HepG2 (cell line): ENCODE measurements around the gene BHLHE23. TPM values are rescaled to one million over a fixed set of nuclear protein-coding genes. Genes with fewer than 3 reads are reported as not detected.
"Not testable (repeated sequence)": the region's sequence is repeated elsewhere in the genome, so short reads cannot be mapped to it uniquely, and the experiment has no call there.

Experiments used
- ATAC-seq: fragments of 200-7000 bp; cut with Tn5 transposase; 3 replicates; pipeline ENCODE4 v1.9.1; 2020; ENCODE audit warnings: mild to moderate bottlenecking, moderate library complexity
- BruUV-seq: library from RNA; stranded (reverse); fragments of 400-500 nt; replicated peaks from 2 replicates; lab custom pipeline; 2021; lab: Mats Ljungman, UMichigan
- CTCF ChIA-PET: fragments of 300-600 bp; formaldehyde crosslinking; extraction: SDS; loops from one replicate; lab custom pipeline; 2021; ENCODE audit warnings: low total read pairs, inconsistent platforms, low intra/inter-chr PET ratio; lab: Yijun Ruan, JAX
- POLR2A ChIA-PET: fragments of 350-600 bp; sonication (Branson Sonifier 250); formaldehyde crosslinking; loops from one replicate; lab custom pipeline; 2020; ENCODE audit warnings: antibody characterized with exemption, inconsistent platforms; lab: Yijun Ruan, JAX
- DNase-seq: peaks from one replicate; pipeline ENCODE4 v3.0.0-alpha.2; 2015; ENCODE audit warnings: low spot score
- FAIRE-seq: peaks from 3 replicates; lab custom pipeline; 2011; peaks lifted over from hg19 to GRCh38; lab: Jason Lieb, UNC
- H2AFZ ChIP-seq: one replicate; pipeline ENCODE4 v1.6.1; 2011; ENCODE audit warnings: low read length, inconsistent platforms
- H3K27ac ChIP-seq: fragments of 300-600 bp; 3 replicates; pipeline ENCODE4 v1.8.0; 2011; ENCODE audit warnings: mixed run types, mild to moderate bottlenecking, mixed read lengths, low read length, inconsistent platforms; ENCODE audit not compliant: insufficient read depth; ENCODE audit errors: extremely low read length
- H3K27me3 ChIP-seq, 2 experiments: fragments of 200-600 bp in 1 of 2; 2 replicates in 1 of 2; 3 replicates in 1 of 2; pipeline versions ENCODE4 v1.6.0 to v1.8.0; 2011; ENCODE audit warnings: low read length in 2 of 2, mild to moderate bottlenecking in 2 of 2, moderate library complexity in 2 of 2, inconsistent platforms in 1 of 2; ENCODE audit not compliant: insufficient read depth in 2 of 2, control insufficient read depth in 1 of 2
- H3K36me3 ChIP-seq, 2 experiments: fragments of 200-600 bp in 1 of 2; replicated peaks in 1 of 2; 2 replicates in 1 of 2; 3 replicates in 1 of 2; pipeline versions ENCODE4 v1.5.1 to v1.8.0; 2011; ENCODE audit warnings: low read length in 2 of 2, inconsistent platforms in 1 of 2; ENCODE audit not compliant: insufficient read depth in 2 of 2, control insufficient read depth in 1 of 2
- H3K4me1 ChIP-seq: 2 replicates; pipeline ENCODE4 v1.5.1; 2012; ENCODE audit warnings: low read length, inconsistent platforms; ENCODE audit not compliant: insufficient read depth
- H3K4me2 ChIP-seq: 2 replicates; pipeline ENCODE4 v1.6.0; 2011; ENCODE audit warnings: low read depth, low read length, inconsistent platforms
- H3K4me3 ChIP-seq, 3 experiments: fragments of 200-600 bp in 1 of 3; sonication (generic), shearing (Covaris generic) in 1 of 3; replicated peaks in 1 of 3; 2 replicates each; pipeline ENCODE4 v1.5.1; 2011 to 2016; ENCODE audit warnings: low read length in 3 of 3, inconsistent platforms in 2 of 3, low read depth in 2 of 3, mild to moderate bottlenecking in 2 of 3, control low read depth in 1 of 3, mixed read lengths in 1 of 3; ENCODE audit not compliant: insufficient read depth in 1 of 3
- H3K79me2 ChIP-seq: one replicate; pipeline ENCODE4 v1.6.1; 2011; ENCODE audit warnings: low read length, inconsistent platforms; ENCODE audit not compliant: insufficient read depth
- H3K9ac ChIP-seq: 2 replicates; pipeline ENCODE4 v1.6.0; 2011; ENCODE audit warnings: mild to moderate bottlenecking, low read depth, low read length, inconsistent platforms; ENCODE audit not compliant: insufficient read depth
- H3K9me3 ChIP-seq: 2 replicates; pipeline ENCODE4 v1.5.1; 2012; ENCODE audit warnings: mild to moderate bottlenecking, low read length
- H4K20me1 ChIP-seq: 2 replicates; pipeline ENCODE4 v1.6.0; 2011; ENCODE audit warnings: inconsistent platforms, mild to moderate bottlenecking, low read length, moderate library complexity; ENCODE audit not compliant: insufficient read depth
- AGO2 ChIP-seq: fragments of 200-400 bp; formaldehyde crosslinking; optimal IDR thresholded peaks from 2 replicates; pipeline ENCODE3; 2017; ENCODE audit warnings: mild to moderate bottlenecking, low read depth, low read length, moderate library complexity
- HNRNPL ChIP-seq: fragments of 200-400 bp; formaldehyde crosslinking; IDR thresholded peaks from 2 replicates; pipeline ENCODE4 v1.6.1; 2017; ENCODE audit warnings: mild to moderate bottlenecking, low read depth, low read length
- NFYC ChIP-seq: IDR thresholded peaks from 2 replicates; pipeline ENCODE4 v1.6.1; 2016; ENCODE audit warnings: missing genetic modification reagents, missing compliant biosample characterization
- POLR2A ChIP-seq, 2 experiments: IDR thresholded peaks; 2 replicates each; pipeline ENCODE4 v1.6.1; 2011; ENCODE audit warnings: low read depth in 2 of 2, low read length in 2 of 2, mild to moderate bottlenecking in 1 of 2, moderate library complexity in 1 of 2; ENCODE audit not compliant: insufficient read depth in 1 of 2
- POLR2G ChIP-seq: fragments of 200-400 bp; formaldehyde crosslinking; IDR thresholded peaks from 2 replicates; pipeline ENCODE4 v1.6.1; 2018; ENCODE audit warnings: mild to moderate bottlenecking, low read depth, low read length, moderate library complexity
- RBFOX2 ChIP-seq: fragments of 200-400 bp; formaldehyde crosslinking; IDR thresholded peaks from 2 replicates; pipeline ENCODE4 v1.6.1; 2017; ENCODE audit warnings: low read depth, mild to moderate bottlenecking, low read length
- ZFX ChIP-seq: sonication (generic); formaldehyde crosslinking; IDR thresholded peaks from 2 replicates; pipeline ENCODE4 v1.4.0; 2020; ENCODE audit warnings: mild to moderate bottlenecking, low read depth, missing genetic modification reagents, moderate library complexity
- ZNF253 ChIP-seq: sonication (generic); formaldehyde crosslinking; IDR thresholded peaks from 2 replicates; pipeline ENCODE4 v1.8.0; 2022; ENCODE audit warnings: mild to moderate bottlenecking, missing genetic modification reagents, borderline replicate concordance
- ZNF687 ChIP-seq: sonication (generic); formaldehyde crosslinking; IDR thresholded peaks from 2 replicates; pipeline ENCODE4 v1.5.1; 2020; ENCODE audit warnings: mild to moderate bottlenecking, missing genetic modification reagents, moderate library complexity
- ZNF746 ChIP-seq: sonication (generic); formaldehyde crosslinking; IDR thresholded peaks from 2 replicates; pipeline ENCODE4 v1.8.0; 2022; ENCODE audit warnings: mild to moderate bottlenecking, missing genetic modification reagents
- WGBS: methylation state at CpG from one replicate; pipeline ENCODE4 v1.1.6; 2017; ENCODE audit warnings: low lambda C conversion rate; 5-methylcytosine and 5-hydroxymethylcytosine counted together
- in situ Hi-C: cut with HindIII; loops from 2 replicates; pipeline ENCODE4 v1.10.0; 2017; ENCODE audit warnings: low pct_unique_long_range_greater_than_20kb; ENCODE audit not compliant: extremely low pct_ligation_motif_present
- intact Hi-C: fragments of 100-400 bp; cut with micrococcal nuclease; formaldehyde crosslinking; loops from one replicate; pipeline ENCODE4 v1.10.0; 2022; ENCODE audit not compliant: unreplicated experiment
- polyA plus RNA-seq, 8 experiments: library from polyadenylated mRNA; depleted of rRNA in 3 of 8; stranded (reverse) in 7 of 8; unstranded in 1 of 8; fragments of >200 nt; fragmentation: Illumina TruSeq in 4 of 8; extraction: Trizol in 4 of 8; gene quantifications; 2 replicates each; pipeline versions ENCODE4 v1.2.1 to v1.2.3, GENCODE V29; 2011 to 2016; ENCODE audit warnings: low read depth in 4 of 8, missing spikeins in 1 of 8, mixed read lengths in 1 of 8; ENCODE audit not compliant: insufficient read depth in 1 of 8
- total RNA-seq, 5 experiments: library from RNA; depleted of rRNA; stranded (reverse); fragments of >200 nt; fragmentation: Illumina TruSeq; extraction: Trizol; gene quantifications; 2 replicates each; pipeline ENCODE4 v1.2.3, GENCODE V29; 2016; ENCODE audit warnings: low read depth in 1 of 5
- TF ChIP-seq, protein P1 (sequence below): sonication (generic); formaldehyde crosslinking; IDR thresholded peaks from 2 replicates; pipeline ENCODE4 v1.8.0; 2023; ENCODE audit warnings: mild to moderate bottlenecking, missing genetic modification reagents
- TF ChIP-seq, protein P2 (sequence below): sonication (generic); formaldehyde crosslinking; IDR thresholded peaks from 2 replicates; pipeline ENCODE4 v1.5.0; 2020; ENCODE audit warnings: mild to moderate bottlenecking, missing genetic modification reagents, moderate library complexity

Gene BHLHE23
- total and polyA plus RNA-seq, 2 of the 13 experiments (the other 11 are each of a cell fraction or from before 2014, with no cell fraction given), result not detected

DNA sequence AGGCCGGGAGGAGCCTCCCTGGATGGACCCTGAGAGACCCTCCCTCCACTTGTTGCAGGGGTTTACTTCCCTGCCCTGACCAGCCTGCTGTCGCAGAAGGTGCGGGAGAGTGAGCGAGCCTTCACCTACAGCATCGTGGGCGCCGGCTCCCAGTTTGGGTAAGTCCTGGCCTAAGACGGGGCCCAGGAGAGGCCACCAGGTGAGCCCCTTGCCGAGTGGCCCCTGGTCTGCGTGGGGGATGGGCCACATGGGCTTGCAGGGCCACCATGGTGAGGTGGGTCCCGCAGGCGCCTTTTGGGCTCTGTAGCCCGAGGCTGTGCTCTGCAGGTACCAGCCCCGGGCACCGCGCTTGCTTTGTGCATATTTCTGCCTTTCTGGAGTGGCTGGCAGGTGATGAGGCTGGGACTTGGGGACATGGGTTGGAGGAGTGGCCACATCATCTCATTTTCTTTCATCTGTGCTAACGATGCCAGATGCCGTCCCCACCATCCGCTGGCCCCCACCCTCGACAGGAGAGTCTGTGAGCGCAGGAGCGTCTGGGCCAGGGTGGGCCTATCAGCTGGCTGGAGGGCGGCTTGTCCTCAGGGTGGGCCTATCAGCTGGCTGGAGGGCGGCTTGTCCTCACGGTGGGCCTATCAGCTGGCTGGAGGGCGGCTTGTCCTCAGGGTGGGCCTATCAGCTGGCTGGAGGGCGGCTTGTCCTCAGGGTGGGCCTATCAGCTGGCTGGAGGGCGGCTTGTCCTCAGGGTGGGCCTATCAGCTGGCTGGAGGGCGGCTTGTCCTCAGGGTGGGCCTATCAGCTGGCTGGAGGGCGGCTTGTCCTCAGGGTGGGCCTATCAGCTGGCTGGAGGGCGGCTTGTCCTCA lies 46.1 kb downstream of the BHLHE23 start:
- CTCF ChIA-PET, BruUV-seq, H3K27me3 ChIP-seq, H3K9ac ChIP-seq, FAIRE-seq, H3K4me3 ChIP-seq, H3K9me3 ChIP-seq, ATAC-seq, in situ Hi-C loops, H2AFZ ChIP-seq, H3K27ac ChIP-seq, H3K4me2 ChIP-seq, intact Hi-C loops, DNase-seq: not testable (repeated sequence)
- POLR2A ChIA-PET, result interaction anchor here (0.9 to 1.0 kb wide), 2 partner anchors 10 to 12 kb away, joined by 3 to 4 read pairs; no protein-coding TSS in a partner anchor
- Histone ChIP-seq H3K79me2 (peaks cover 22% of the 10 kb centered on the region), H3K4me1 (peaks cover 24% of the 10 kb centered on the region), H3K36me3 (peaks cover 79 to 95% of the 10 kb centered on the region in 2 experiments), H4K20me1 (peaks cover 77% of the 10 kb centered on the region)
- TF ChIP-seq NFYC (CRISPR knock-in tag), result 0 out of 2 replicates have a peak, but pooled peaks have one; percentile 14
- 0 out of 4 replicates have a peak, but pooled peaks of 1 of the 2 experiments have one; percentile 4 for TF ChIP-seq POLR2A (IDR thresholded peaks at IDR 0.05; ENCODE audit: insufficient read depth in 1 of 2, low read depth in 2 of 2, low read length in 2 of 2)
- TF ChIP-seq, protein P1, sequence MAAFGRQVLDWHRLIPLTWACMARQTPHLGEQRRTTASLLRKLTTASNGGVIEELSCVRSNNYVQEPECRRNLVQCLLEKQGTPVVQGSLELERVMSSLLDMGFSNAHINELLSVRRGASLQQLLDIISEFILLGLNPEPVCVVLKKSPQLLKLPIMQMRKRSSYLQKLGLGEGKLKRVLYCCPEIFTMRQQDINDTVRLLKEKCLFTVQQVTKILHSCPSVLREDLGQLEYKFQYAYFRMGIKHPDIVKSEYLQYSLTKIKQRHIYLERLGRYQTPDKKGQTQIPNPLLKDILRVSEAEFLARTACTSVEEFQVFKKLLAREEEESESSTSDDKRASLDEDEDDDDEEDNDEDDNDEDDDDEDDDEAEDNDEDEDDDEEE, result 0 out of 2 replicates have a peak, but pooled peaks have one; percentile 25
- peak; percentile 76 for TF ChIP-seq RBFOX2
- 0 out of 2 replicates have a peak, but pooled peaks have one; percentile 49 for TF ChIP-seq ZNF746 (CRISPR knock-in tag)
- 0 out of 2 replicates have a peak, but pooled peaks have one; percentile 55 for TF ChIP-seq ZNF253 (CRISPR knock-in tag)
- TF ChIP-seq HNRNPL, result 0 out of 2 replicates have a peak, but pooled peaks have one; percentile 39
- TF ChIP-seq, protein P2, sequence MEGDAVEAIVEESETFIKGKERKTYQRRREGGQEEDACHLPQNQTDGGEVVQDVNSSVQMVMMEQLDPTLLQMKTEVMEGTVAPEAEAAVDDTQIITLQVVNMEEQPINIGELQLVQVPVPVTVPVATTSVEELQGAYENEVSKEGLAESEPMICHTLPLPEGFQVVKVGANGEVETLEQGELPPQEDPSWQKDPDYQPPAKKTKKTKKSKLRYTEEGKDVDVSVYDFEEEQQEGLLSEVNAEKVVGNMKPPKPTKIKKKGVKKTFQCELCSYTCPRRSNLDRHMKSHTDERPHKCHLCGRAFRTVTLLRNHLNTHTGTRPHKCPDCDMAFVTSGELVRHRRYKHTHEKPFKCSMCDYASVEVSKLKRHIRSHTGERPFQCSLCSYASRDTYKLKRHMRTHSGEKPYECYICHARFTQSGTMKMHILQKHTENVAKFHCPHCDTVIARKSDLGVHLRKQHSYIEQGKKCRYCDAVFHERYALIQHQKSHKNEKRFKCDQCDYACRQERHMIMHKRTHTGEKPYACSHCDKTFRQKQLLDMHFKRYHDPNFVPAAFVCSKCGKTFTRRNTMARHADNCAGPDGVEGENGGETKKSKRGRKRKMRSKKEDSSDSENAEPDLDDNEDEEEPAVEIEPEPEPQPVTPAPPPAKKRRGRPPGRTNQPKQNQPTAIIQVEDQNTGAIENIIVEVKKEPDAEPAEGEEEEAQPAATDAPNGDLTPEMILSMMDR (CRISPR knock-in tag), result 0 out of 2 replicates have a peak, but pooled peaks have one; percentile 1
- peak; percentile 13; the same call in 1 of the 2 replicates for TF ChIP-seq ZNF687 (CRISPR knock-in tag)
- TF ChIP-seq AGO2, result peak; percentile 62
- 0 out of 2 replicates have a peak, but pooled peaks have one; percentile 46 for TF ChIP-seq POLR2G
- 0 out of 2 replicates have a peak, but pooled peaks have one; percentile 22 for TF ChIP-seq ZFX (CRISPR knock-in tag)
- WGBS, result 97% methylated on average over 21 of the region's 31 CpGs
